Stimulated activated naive CD8-positive, alpha-beta T cell treated with anti-CD3 and anti-CD28 coated beads, Interleukin-15, amount 100 ng/mL, for 72 hours (primary cell): ENCODE data around the gene ATP1B3.

Experiments used
- ATAC-seq: fragments of 150-1000 bp; cut with Tn5 transposase; 2 replicates; pipeline ENCODE4 v1.10.0; 2021; ENCODE audit warnings: mild to moderate bottlenecking, moderate library complexity
- DNase-seq, 2 donors: peaks; one replicate each; pipeline ENCODE4 v3.0.0; 2021 to 2022
- H3K27ac Mint-ChIP-seq, 2 donors: one replicate each; pipeline ENCODE4 v1.8.0; 2022; ENCODE audit warnings: mild to moderate bottlenecking in 2 of 2, mixed read lengths in 2 of 2, moderate library complexity in 2 of 2
- H3K27me3 Mint-ChIP-seq: one replicate; pipeline ENCODE4 v1.8.0; 2022; ENCODE audit warnings: mixed read lengths
- H3K4me1 Mint-ChIP-seq: one replicate; pipeline ENCODE4 v1.8.0; 2022; ENCODE audit warnings: mild to moderate bottlenecking, mixed read lengths
- H3K4me3 Mint-ChIP-seq, 2 donors: one replicate each; pipeline ENCODE4 v1.8.0; 2022; ENCODE audit warnings: mild to moderate bottlenecking in 2 of 2, mixed read lengths in 2 of 2, moderate library complexity in 1 of 2
- H3K9me3 Mint-ChIP-seq, 2 donors: one replicate each; pipeline ENCODE4 v1.8.0; 2022; ENCODE audit warnings: mixed read lengths in 2 of 2

Gene ATP1B3

GRCh38 chr3:141940194-141940776 is 63.8 kb downstream of the ATP1B3 start:
- H3K4me3 Mint-ChIP-seq, result peak overlapping the region; percentile 5 to 56
- peak overlapping the region in 1 of 2 donors; percentile 63 for H3K27ac Mint-ChIP-seq
- DNase-seq, result peak; percentile 14 to 46
- no peaks in the 10 kb centered on the region for H3K27me3 Mint-ChIP-seq
- ATAC-seq, result peak; percentile 90
- H3K9me3 Mint-ChIP-seq, result no peaks in the 10 kb centered on the region
- H3K4me1 Mint-ChIP-seq, result peaks cover 19% of the 10 kb centered on the region

- Mint-ChIP-seq H3K4me1 (peaks cover 19% of the 10 kb centered on the region), H3K9me3 (no peaks in the 10 kb centered on the region), H3K27ac (peak overlapping the region in 1 of 2 donors; percentile 43), H3K27me3 (no peaks in the 10 kb centered on the region), H3K4me3 (peak overlapping the region in 1 of 2 donors; percentile 4)
- no peak for ATAC-seq
- no peak for DNase-seq
These were observed 64.7 kb downstream of the ATP1B3 start for GRCh38 chr3:141941093-141941492.

- no peaks in the 10 kb centered on the region for H3K27me3 Mint-ChIP-seq
- DNase-seq (no peak), ATAC-seq (no peak)
- H3K4me3 Mint-ChIP-seq, result no peak overlapping the region
- peaks cover 19% of the 10 kb centered on the region for H3K4me1 Mint-ChIP-seq
- H3K27ac Mint-ChIP-seq, result peak overlapping the region in 1 of 2 donors; percentile 67
- no peaks in the 10 kb centered on the region for H3K9me3 Mint-ChIP-seq
These were observed 65.6 kb downstream of the ATP1B3 start for GRCh38 chr3:141942006-141942405.

- Mint-ChIP-seq H3K27ac (no peak overlapping the region), H3K4me1 (peaks cover 15% of the 10 kb centered on the region), H3K4me3 (no peak overlapping the region), H3K27me3 (no peaks in the 10 kb centered on the region), H3K9me3 (no peaks in the 10 kb centered on the region)
- DNase-seq, result no peak
- no peak for ATAC-seq
These were observed 69.5 kb downstream of the ATP1B3 start for GRCh38 chr3:141945726-141946485.

- no peaks in the 10 kb centered on the region for H3K27me3 Mint-ChIP-seq
- H3K27ac Mint-ChIP-seq, result no peak overlapping the region
- peaks cover 7% of the 10 kb centered on the region for H3K4me1 Mint-ChIP-seq
- no peak for DNase-seq
- no peak for ATAC-seq
- no peaks in the 10 kb centered on the region for H3K9me3 Mint-ChIP-seq
- no peak overlapping the region for H3K4me3 Mint-ChIP-seq
These were observed 73.0 kb downstream of the ATP1B3 start for GRCh38 chr3:141949399-141949798.

- Mint-ChIP-seq H3K27ac (peak overlapping the region in 1 of 2 donors; percentile 14), H3K4me1 (peaks cover 9% of the 10 kb centered on the region), H3K9me3 (no peaks in the 10 kb centered on the region), H3K4me3 (no peak overlapping the region), H3K27me3 (no peaks in the 10 kb centered on the region)
- ATAC-seq, result no peak
- DNase-seq, result no peak
These were observed 73.5 kb downstream of the ATP1B3 start for GRCh38 chr3:141949972-141950371.

GRCh38 chr3:141950572-141951493 is 74.4 kb downstream of the ATP1B3 start:
- DNase-seq (no peak), ATAC-seq (no peak)
- no peaks in the 10 kb centered on the region for H3K27me3 Mint-ChIP-seq
- no peak overlapping the region for H3K4me3 Mint-ChIP-seq
- H3K4me1 Mint-ChIP-seq, result peaks cover 15% of the 10 kb centered on the region
- no peak overlapping the region for H3K27ac Mint-ChIP-seq
- H3K9me3 Mint-ChIP-seq, result no peaks in the 10 kb centered on the region

GRCh38 chr3:141952611-141953010 is 76.2 kb downstream of the ATP1B3 start:
- Mint-ChIP-seq H3K4me3 (no peak overlapping the region), H3K27ac (no peak overlapping the region), H3K4me1 (peaks cover 15% of the 10 kb centered on the region), H3K27me3 (no peaks in the 10 kb centered on the region), H3K9me3 (no peaks in the 10 kb centered on the region)
- ATAC-seq (no peak), DNase-seq (no peak)

- no peak overlapping the region for H3K27ac Mint-ChIP-seq
- H3K9me3 Mint-ChIP-seq, result no peaks in the 10 kb centered on the region
- H3K27me3 Mint-ChIP-seq, result no peaks in the 10 kb centered on the region
- ATAC-seq (no peak), DNase-seq (no peak)
- H3K4me1 Mint-ChIP-seq, result peaks cover 11% of the 10 kb centered on the region
- no peak overlapping the region for H3K4me3 Mint-ChIP-seq
These were observed 78.7 kb downstream of the ATP1B3 start for GRCh38 chr3:141955175-141955574.

GRCh38 chr3:141959589-141960554 is 83.4 kb downstream of the ATP1B3 start:
- no peak for DNase-seq
- ATAC-seq, result no peak
- H3K27me3 Mint-ChIP-seq, result no peaks in the 10 kb centered on the region
- no peak overlapping the region for H3K4me3 Mint-ChIP-seq
- H3K4me1 Mint-ChIP-seq, result peaks cover 7% of the 10 kb centered on the region
- H3K27ac Mint-ChIP-seq, result no peak overlapping the region
- H3K9me3 Mint-ChIP-seq, result no peaks in the 10 kb centered on the region

- no peaks in the 10 kb centered on the region for H3K4me1 Mint-ChIP-seq
- DNase-seq, result no peak
- H3K27ac Mint-ChIP-seq, result no peak overlapping the region
- no peak for ATAC-seq
- H3K4me3 Mint-ChIP-seq, result no peak overlapping the region
- H3K27me3 Mint-ChIP-seq, result no peaks in the 10 kb centered on the region
- no peaks in the 10 kb centered on the region for H3K9me3 Mint-ChIP-seq
These were observed 84.3 kb downstream of the ATP1B3 start for GRCh38 chr3:141960731-141961130.

GRCh38 chr3:141963301-141963700 is 86.9 kb downstream of the ATP1B3 start:
- no peak for DNase-seq
- H3K4me1 Mint-ChIP-seq, result no peaks in the 10 kb centered on the region
- no peak for ATAC-seq
- H3K9me3 Mint-ChIP-seq, result no peaks in the 10 kb centered on the region
- H3K27me3 Mint-ChIP-seq, result no peaks in the 10 kb centered on the region
- H3K27ac Mint-ChIP-seq, result no peak overlapping the region
- no peak overlapping the region for H3K4me3 Mint-ChIP-seq

GRCh38 chr3:141965471-141965870 is 89.0 kb downstream of the ATP1B3 start:
- Mint-ChIP-seq H3K4me3 (no peak overlapping the region), H3K9me3 (no peaks in the 10 kb centered on the region), H3K27me3 (no peaks in the 10 kb centered on the region), H3K4me1 (no peaks in the 10 kb centered on the region), H3K27ac (peak overlapping the region in 1 of 2 donors; percentile 1)
- ATAC-seq (no peak), DNase-seq (no peak)

GRCh38 chr3:141969711-141970110 is 93.3 kb downstream of the ATP1B3 start:
- no peak for ATAC-seq
- H3K9me3 Mint-ChIP-seq, result no peaks in the 10 kb centered on the region
- H3K27ac Mint-ChIP-seq, result no peak overlapping the region

GRCh38 chr3:141971571-141971970 is 95.1 kb downstream of the ATP1B3 start:
- H3K27me3 Mint-ChIP-seq, result no peaks in the 10 kb centered on the region

More at GRCh38 chr3:141969711-141970110, 93.3 kb downstream of the ATP1B3 start:
- DNase-seq, result no peak
- Mint-ChIP-seq H3K27me3 (no peaks in the 10 kb centered on the region), H3K4me3 (no peak overlapping the region), H3K4me1 (no peaks in the 10 kb centered on the region)

More at GRCh38 chr3:141971571-141971970, 95.1 kb downstream of the ATP1B3 start:
- Mint-ChIP-seq H3K4me1 (no peaks in the 10 kb centered on the region), H3K4me3 (no peak overlapping the region), H3K9me3 (no peaks in the 10 kb centered on the region), H3K27ac (no peak overlapping the region)
- no peak for ATAC-seq
- DNase-seq, result no peak
